Endothelial cell of umbilical vein (primary cell): ENCODE measurements around the gene AKAP8L. TPM values are rescaled to one million over a fixed set of nuclear protein-coding genes. Genes with fewer than 3 reads are reported as not detected.

Experiments
- BruUV-seq: library from RNA; stranded (reverse); fragments of 400-500 nt; replicated peaks from 2 replicates; lab custom pipeline; 2021; lab: Mats Ljungman, UMichigan
- CTCF ChIA-PET: fragments of 300-600, 350-600 bp; sonication (Branson Sonifier 250); formaldehyde crosslinking; loops from one replicate; lab custom pipeline; 2021; ENCODE audit warnings: antibody characterized with exemption, inconsistent platforms; lab: Charles Lee
- POLR2A ChIA-PET: fragments of 300-600, 350-600 bp; sonication (Branson Sonifier 250); formaldehyde crosslinking; loops from one replicate; lab custom pipeline; 2021; ENCODE audit warnings: antibody characterized with exemption, inconsistent platforms; lab: Charles Lee
- DNase-seq: peaks from one replicate; pipeline ENCODE4 v3.0.0-alpha.2; 2011; ENCODE audit warnings: low read depth, low spot score
- FAIRE-seq: peaks from 2 replicates; lab custom pipeline; 2011; peaks lifted over from hg19 to GRCh38; lab: Jason Lieb, UNC
- H2AFZ ChIP-seq: 2 replicates; pipeline ENCODE4 v1.6.0; 2012; ENCODE audit warnings: low read depth, low read length, control low read depth, inconsistent platforms
- H3K27ac ChIP-seq: 2 replicates; pipeline ENCODE4 v1.5.1; 2011; ENCODE audit warnings: low read depth, mild to moderate bottlenecking, control low read depth, low read length, moderate library complexity; ENCODE audit not compliant: insufficient read depth
- H3K27me3 ChIP-seq, 2 experiments: 2 replicates each; pipeline versions ENCODE4 v1.6.0 to v1.6.1; 2011; ENCODE audit warnings: low read length in 2 of 2, mixed read lengths in 1 of 2; ENCODE audit not compliant: control insufficient read depth in 2 of 2, insufficient read depth in 2 of 2
- H3K36me3 ChIP-seq, 2 experiments: 2 replicates in 1 of 2; 3 replicates in 1 of 2; pipeline ENCODE4 v1.5.1; 2011; ENCODE audit warnings: low read length in 2 of 2, mild to moderate bottlenecking in 1 of 2, moderate library complexity in 1 of 2; ENCODE audit not compliant: control insufficient read depth in 2 of 2, insufficient read depth in 2 of 2; ENCODE audit errors: extremely low read depth in 1 of 2
- H3K4me1 ChIP-seq: 3 replicates; pipeline ENCODE4 v1.5.1; 2011; ENCODE audit warnings: mild to moderate bottlenecking, low read length; ENCODE audit not compliant: control insufficient read depth, insufficient read depth; ENCODE audit errors: extremely low read depth
- H3K4me2 ChIP-seq: 2 replicates; pipeline ENCODE4 v1.6.1; 2011; ENCODE audit warnings: low read length, control low read depth, mixed read lengths; ENCODE audit not compliant: insufficient read depth
- H3K4me3 ChIP-seq, 3 experiments: fragments of 200-600 bp in 1 of 3; sonication (generic), shearing (Covaris generic) in 1 of 3; replicated peaks in 1 of 3; 2 replicates each; pipeline ENCODE4 v1.5.1; 2011 to 2016; ENCODE audit warnings: control low read depth in 3 of 3, low read length in 3 of 3, mild to moderate bottlenecking in 2 of 3, inconsistent platforms in 1 of 3, low read depth in 1 of 3, moderate library complexity in 1 of 3; ENCODE audit not compliant: insufficient read depth in 1 of 3
- H3K79me2 ChIP-seq: 2 replicates; pipeline ENCODE4 v1.6.0; 2012; ENCODE audit warnings: low read length, inconsistent platforms; ENCODE audit not compliant: control insufficient read depth, insufficient read depth
- H3K9ac ChIP-seq: replicated peaks from 2 replicates; pipeline ENCODE3; 2011; ENCODE audit warnings: low read length, control low read depth; ENCODE audit not compliant: insufficient read depth; ENCODE audit errors: extremely low read depth
- H3K9me1 ChIP-seq: replicated peaks from 3 replicates; pipeline ENCODE4 v1.6.0; 2011; ENCODE audit warnings: mild to moderate bottlenecking, low read length; ENCODE audit not compliant: control insufficient read depth, insufficient read depth; ENCODE audit errors: extremely low read depth
- H3K9me3 ChIP-seq: replicated peaks from 2 replicates; pipeline ENCODE4 v1.5.1; 2012; ENCODE audit warnings: low read length, inconsistent platforms; ENCODE audit not compliant: control insufficient read depth, insufficient read depth
- H4K20me1 ChIP-seq: replicated peaks from 2 replicates; pipeline ENCODE3; 2011; ENCODE audit warnings: mild to moderate bottlenecking, low read length; ENCODE audit not compliant: control insufficient read depth, insufficient read depth; ENCODE audit errors: extremely low read depth
- EZH2 ChIP-seq: IDR thresholded peaks from 2 replicates; pipeline ENCODE4 v1.6.1; 2012; ENCODE audit warnings: borderline replicate concordance, low read depth, mild to moderate bottlenecking, moderate library complexity, low read length, inconsistent platforms; ENCODE audit not compliant: severe bottlenecking
- FOS ChIP-seq: IDR thresholded peaks from 2 replicates; pipeline ENCODE4 v1.6.1; 2011; ENCODE audit warnings: mild to moderate bottlenecking, low read length, moderate library complexity, borderline replicate concordance; ENCODE audit not compliant: insufficient read depth
- GATA2 ChIP-seq: IDR thresholded peaks from 2 replicates; pipeline ENCODE4 v1.7.0; 2011; ENCODE audit warnings: low read depth, mild to moderate bottlenecking, moderate library complexity, mixed read lengths, low read length; ENCODE audit not compliant: insufficient read length, insufficient read depth
- JUN ChIP-seq: IDR thresholded peaks from 2 replicates; pipeline ENCODE4 v1.6.1; 2011; ENCODE audit warnings: borderline replicate concordance, low read depth; ENCODE audit not compliant: insufficient read length, insufficient read depth
- MYC ChIP-seq: IDR thresholded peaks from one replicate; pipeline ENCODE4 v1.6.1; 2011; ENCODE audit warnings: mild to moderate bottlenecking, low read depth, low read length
- POLR2A ChIP-seq: IDR thresholded peaks from 2 replicates; pipeline ENCODE4 v1.6.1; 2012; ENCODE audit warnings: low read depth, mild to moderate bottlenecking, control low read depth, low read length
- POLR2AphosphoS5 ChIP-seq: IDR thresholded peaks from 2 replicates; pipeline ENCODE4 v1.6.1; 2012; ENCODE audit warnings: low read depth, mild to moderate bottlenecking, control low read depth, low read length, moderate library complexity; ENCODE audit not compliant: insufficient read depth
- dilution Hi-C: fragments of 300-500 bp; cut with MboI; formaldehyde crosslinking; loops from one replicate; pipeline ENCODE4 v1.15.0; 2019; ENCODE audit warnings: low sequenced_read_pairs; ENCODE audit not compliant: extremely low pct_ligation_motif_present
- intact Hi-C: fragments of 100-400 bp; cut with micrococcal nuclease; formaldehyde crosslinking; loops from one replicate; pipeline ENCODE4 v1.10.0; 2022
- polyA plus RNA-seq, 4 experiments: library from polyadenylated mRNA; depleted of rRNA in 3 of 4; stranded (reverse) in 3 of 4; unstranded in 1 of 4; fragments of >200 nt; gene quantifications; 2 replicates each; pipeline versions ENCODE4 v1.2.1 to v1.2.3, GENCODE V29; 2011 to 2012; ENCODE audit warnings: missing spikeins in 1 of 4
- total RNA-seq: library from RNA; stranded (reverse); gene quantifications from 2 replicates; pipeline ENCODE4 v1.2.3, GENCODE V29; 2021
- TF ChIP-seq, protein P1 (sequence below): IDR thresholded peaks from 2 replicates; pipeline ENCODE4 v1.6.1; 2011; ENCODE audit not compliant: insufficient read depth, insufficient read length
- TF ChIP-seq, protein P2 (sequence below), 2 donors: IDR thresholded peaks; 1 replicate in 1 of 2; 2 replicates in 1 of 2; pipeline ENCODE4 v1.5.1; 2011; ENCODE audit warnings: low read length in 2 of 2, mild to moderate bottlenecking in 2 of 2, moderate library complexity in 2 of 2, control low read depth in 1 of 2, inconsistent platforms in 1 of 2, low read depth in 1 of 2; ENCODE audit not compliant: insufficient read depth in 1 of 2; ENCODE audit errors: extremely low read depth in 1 of 2

Gene AKAP8L
- total and polyA plus RNA-seq, 2 donors (not counting 3 experiments of a cell fraction or from before 2014, with no cell fraction given) = 63.9 to 99.6 TPM

DNA sequence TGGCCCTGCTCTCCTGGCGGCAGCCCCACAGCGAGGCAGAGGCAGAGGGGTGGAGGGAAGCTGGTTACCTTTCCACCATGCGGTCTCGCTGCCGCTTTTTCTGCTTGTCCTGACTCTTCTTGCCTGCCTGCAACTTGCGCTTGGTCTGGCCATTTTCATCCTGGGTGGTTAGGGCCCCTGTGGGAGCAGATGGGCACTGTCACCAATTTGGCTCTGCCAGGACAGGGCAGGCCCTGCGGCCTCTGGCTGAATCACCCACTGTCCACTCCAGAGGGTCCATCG, 19.6 kb downstream of the AKAP8L start:
- ChIA-PET POLR2A (no interaction called here), CTCF (no interaction called here)
- Histone ChIP-seq H4K20me1 (no peaks in the 10 kb centered on the region), H3K9me3 (no peaks in the 10 kb centered on the region), H3K9me1 (no peaks in the 10 kb centered on the region), H3K4me3 (no peak overlapping the region), H3K36me3 (peaks cover 14 to 69% of the 10 kb centered on the region in 2 experiments), H3K4me1 (no peaks in the 10 kb centered on the region), H3K27ac (no peak overlapping the region), H3K79me2 (peaks cover 24% of the 10 kb centered on the region), H2AFZ (no peak overlapping the region), H3K27me3 (no peaks in the 10 kb centered on the region), H3K4me2 (no peak overlapping the region), H3K9ac (no peak overlapping the region)
- no peak for TF ChIP-seq EZH2
- no peak for TF ChIP-seq POLR2AphosphoS5
- TF ChIP-seq JUN = no peak
- TF ChIP-seq POLR2A = no peak
- no peak for TF ChIP-seq FOS
- TF ChIP-seq, protein P1, sequence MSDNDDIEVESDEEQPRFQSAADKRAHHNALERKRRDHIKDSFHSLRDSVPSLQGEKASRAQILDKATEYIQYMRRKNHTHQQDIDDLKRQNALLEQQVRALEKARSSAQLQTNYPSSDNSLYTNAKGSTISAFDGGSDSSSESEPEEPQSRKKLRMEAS = no peak
- TF ChIP-seq, protein P2, sequence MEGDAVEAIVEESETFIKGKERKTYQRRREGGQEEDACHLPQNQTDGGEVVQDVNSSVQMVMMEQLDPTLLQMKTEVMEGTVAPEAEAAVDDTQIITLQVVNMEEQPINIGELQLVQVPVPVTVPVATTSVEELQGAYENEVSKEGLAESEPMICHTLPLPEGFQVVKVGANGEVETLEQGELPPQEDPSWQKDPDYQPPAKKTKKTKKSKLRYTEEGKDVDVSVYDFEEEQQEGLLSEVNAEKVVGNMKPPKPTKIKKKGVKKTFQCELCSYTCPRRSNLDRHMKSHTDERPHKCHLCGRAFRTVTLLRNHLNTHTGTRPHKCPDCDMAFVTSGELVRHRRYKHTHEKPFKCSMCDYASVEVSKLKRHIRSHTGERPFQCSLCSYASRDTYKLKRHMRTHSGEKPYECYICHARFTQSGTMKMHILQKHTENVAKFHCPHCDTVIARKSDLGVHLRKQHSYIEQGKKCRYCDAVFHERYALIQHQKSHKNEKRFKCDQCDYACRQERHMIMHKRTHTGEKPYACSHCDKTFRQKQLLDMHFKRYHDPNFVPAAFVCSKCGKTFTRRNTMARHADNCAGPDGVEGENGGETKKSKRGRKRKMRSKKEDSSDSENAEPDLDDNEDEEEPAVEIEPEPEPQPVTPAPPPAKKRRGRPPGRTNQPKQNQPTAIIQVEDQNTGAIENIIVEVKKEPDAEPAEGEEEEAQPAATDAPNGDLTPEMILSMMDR (IDR thresholded peaks at IDR 0.05; ENCODE audit: extremely low read depth in 1 of 2, insufficient read depth in 1 of 2, low read depth in 1 of 2, low read length in 2 of 2) = no peak
- no peak for TF ChIP-seq GATA2
- TF ChIP-seq MYC = no peak
- DNase-seq = no peak
- no peak for FAIRE-seq
- no TSS peak for BruUV-seq
- intact Hi-C loops (no loop called here), dilution Hi-C loops (no loop called here)
